ENCODE measurements around the gene PRSS48.

PRSS48 gene

DNA sequence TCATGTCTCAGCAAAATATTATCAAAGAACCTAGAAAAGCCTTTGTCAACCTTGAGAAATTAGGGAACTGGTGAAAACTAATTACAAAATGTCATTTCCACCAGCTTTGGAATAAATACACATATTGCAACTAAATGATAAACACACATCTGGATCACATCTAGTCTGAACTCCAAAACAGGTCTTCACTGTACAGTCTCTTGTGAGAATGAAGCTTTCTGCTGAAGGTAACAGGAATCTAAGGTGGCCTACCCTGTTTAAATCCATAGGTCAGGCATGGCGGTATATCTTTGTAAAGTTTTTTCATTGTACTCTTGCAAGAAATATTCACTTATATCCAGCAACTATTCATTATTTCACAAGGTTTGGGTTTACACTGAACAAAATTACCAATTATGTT lies 46.7 kb downstream of the PRSS48 start:
- 100% methylated on average over 1 of the region's 1 CpG for WGBS (ENCODE audit: insufficient coverage)
- Histone ChIP-seq H3K4me3 (ENCODE audit: control insufficient read depth in 1 of 7, extremely low read depth in 1 of 7, insufficient read depth in 4 of 7, low read depth in 2 of 7, low read length in 6 of 7) (no peak overlapping the region), H3K36me3 (ENCODE audit: control insufficient read depth in 4 of 4, insufficient read depth in 4 of 4, low read length in 3 of 4) (no peaks in the 10 kb centered on the region), H3K27me3 (replicated peaks in 2 of 5; ENCODE audit: control insufficient read depth in 4 of 5, insufficient read depth in 5 of 5, low read length in 4 of 5) (peaks cover 16 to 70% (median 23%) of the 10 kb centered on the region in 5 experiments), H3K9me3 (ENCODE audit: control extremely low read depth in 1 of 5, control insufficient read depth in 4 of 5, insufficient read depth in 2 of 5, low read depth in 1 of 5, low read length in 4 of 5) (no peaks in the 10 kb centered on the region), H3K27ac (ENCODE audit: insufficient read depth in 1 of 2, low read depth in 1 of 2, low read length in 2 of 2, poor library complexity in 1 of 2, severe bottlenecking in 2 of 2) (no peak overlapping the region), H3K4me1 (ENCODE audit: control extremely low read depth in 1 of 4, control insufficient read depth in 4 of 4, insufficient read depth in 4 of 4, low read length in 3 of 4) (peaks cover 0 to 13% (median 11%) of the 10 kb centered on the region in 4 experiments)
- no peak for DNase-seq
- CTCF ChIA-PET = no interaction called here
- POLR2A ChIA-PET = no interaction called here

DNA sequence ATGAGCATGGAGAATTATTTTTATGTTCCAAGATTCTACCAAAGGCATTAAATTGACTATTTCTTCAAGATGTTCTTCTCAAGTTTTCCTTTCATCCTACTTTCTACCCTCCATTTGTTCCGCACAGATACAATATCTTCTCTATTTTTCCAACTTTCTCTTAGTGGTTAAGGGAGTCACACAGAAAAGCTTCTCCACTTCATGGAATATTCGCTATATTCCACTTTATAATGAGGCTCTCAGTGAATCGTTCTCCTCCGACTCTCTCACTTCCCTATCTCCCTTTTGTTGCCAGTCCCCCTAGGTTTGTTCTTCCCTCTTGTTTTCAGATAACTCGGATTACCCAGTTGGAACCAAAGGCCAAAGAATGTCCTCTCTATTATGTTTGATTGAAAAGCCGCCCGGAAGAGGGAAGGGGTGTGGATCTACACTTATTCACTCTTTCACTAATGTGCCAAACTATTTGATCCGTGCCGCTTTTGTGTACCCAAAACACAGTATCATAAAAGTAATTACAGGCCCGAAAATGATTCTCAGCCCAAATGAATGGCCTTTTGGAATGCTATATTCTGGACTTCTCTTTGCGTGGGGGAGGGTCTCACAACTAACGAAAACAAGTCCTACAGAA lies 47.3 kb downstream of the PRSS48 start:
- H3K36me3 ChIP-seq (ENCODE audit: control insufficient read depth in 4 of 4, insufficient read depth in 4 of 4, low read length in 3 of 4) = no peaks in the 10 kb centered on the region
- no peak overlapping the region for H3K27ac ChIP-seq (ENCODE audit: insufficient read depth in 1 of 2, low read depth in 1 of 2, low read length in 2 of 2, poor library complexity in 1 of 2, severe bottlenecking in 2 of 2)
- ChIA-PET CTCF (no interaction called here), POLR2A (no interaction called here)
- H3K27me3 ChIP-seq (replicated peaks in 2 of 5; ENCODE audit: control insufficient read depth in 4 of 5, insufficient read depth in 5 of 5, low read length in 4 of 5) = peaks cover 16 to 70% (median 23%) of the 10 kb centered on the region in 5 experiments
- no peaks in the 10 kb centered on the region for H3K9me3 ChIP-seq (ENCODE audit: control extremely low read depth in 1 of 5, control insufficient read depth in 4 of 5, insufficient read depth in 2 of 5, low read depth in 1 of 5, low read length in 4 of 5)
- 79% methylated on average over 3 of the region's 12 CpGs for WGBS (ENCODE audit: insufficient coverage)
- no peak overlapping the region for H3K4me3 ChIP-seq (ENCODE audit: control insufficient read depth in 1 of 7, extremely low read depth in 1 of 7, insufficient read depth in 4 of 7, low read depth in 2 of 7, low read length in 6 of 7)
- H3K4me1 ChIP-seq (ENCODE audit: control extremely low read depth in 1 of 4, control insufficient read depth in 4 of 4, insufficient read depth in 4 of 4, low read length in 3 of 4) = peaks cover 0 to 13% (median 11%) of the 10 kb centered on the region in 4 experiments
- DNase-seq = no peak

DNA sequence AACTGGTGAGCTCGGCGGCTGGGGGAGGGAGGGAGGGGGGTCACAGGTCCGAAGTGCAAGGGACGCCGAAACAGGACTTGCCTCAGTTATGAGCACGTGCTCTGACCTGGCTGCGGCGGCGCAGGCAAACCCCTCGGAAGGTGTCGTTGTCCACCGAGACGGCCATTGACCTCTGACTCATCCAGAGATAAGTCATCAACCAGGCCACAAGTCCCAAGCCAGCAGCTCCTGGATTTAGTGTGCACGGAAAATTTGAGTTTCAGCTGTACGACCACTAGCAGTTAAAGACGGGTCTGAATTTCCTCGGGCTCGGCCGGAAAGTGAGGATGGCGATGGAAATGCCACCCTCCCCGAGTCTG lies 47.8 kb downstream of the PRSS48 start:
- Histone ChIP-seq H3K27ac (ENCODE audit: insufficient read depth in 1 of 2, low read depth in 1 of 2, low read length in 2 of 2, poor library complexity in 1 of 2, severe bottlenecking in 2 of 2) (no peak overlapping the region), H3K9me3 (ENCODE audit: control extremely low read depth in 1 of 5, control insufficient read depth in 4 of 5, insufficient read depth in 2 of 5, low read depth in 1 of 5, low read length in 4 of 5) (no peaks in the 10 kb centered on the region), H3K27me3 (replicated peaks in 2 of 5; ENCODE audit: control insufficient read depth in 4 of 5, insufficient read depth in 5 of 5, low read length in 4 of 5) (peaks cover 16 to 69% (median 23%) of the 10 kb centered on the region in 5 experiments), H3K4me3 (ENCODE audit: control insufficient read depth in 1 of 7, extremely low read depth in 1 of 7, insufficient read depth in 4 of 7, low read depth in 2 of 7, low read length in 6 of 7) (peak overlapping the region in 6 of 7 experiments; percentile 43 to 74 (median 66)), H3K4me1 (ENCODE audit: control extremely low read depth in 1 of 4, control insufficient read depth in 4 of 4, insufficient read depth in 4 of 4, low read length in 3 of 4) (peaks cover 0 to 13% (median 11%) of the 10 kb centered on the region in 4 experiments), H3K36me3 (ENCODE audit: control insufficient read depth in 4 of 4, insufficient read depth in 4 of 4, low read length in 3 of 4) (no peaks in the 10 kb centered on the region)
- 9% methylated on average over 19 of the region's 21 CpGs for WGBS (ENCODE audit: insufficient coverage)
- DNase-seq = peak in 2 of 3 donors; percentile 13 to 21
- ChIA-PET POLR2A (no interaction called here), CTCF (no interaction called here)

GRCh38 chr4:151325111-151325948 lies 48.4 kb downstream of the PRSS48 start, which contains the start of gene SH3D19:
SH3D19 (minus strand) TSS chr4:151325605; CDS start chr4:151325352, 253 bp downstream.
- DNase-seq = peak in 1 of 3 donors; percentile 21
- POLR2A ChIA-PET = no interaction called here
- no peaks in the 10 kb centered on the region for H3K36me3 ChIP-seq (ENCODE audit: control insufficient read depth in 4 of 4, insufficient read depth in 4 of 4, low read length in 3 of 4)
- CTCF ChIA-PET = no interaction called here
- peak within 1 kb of the TSS; percentile 12 to 74 (median 63) for H3K4me3 ChIP-seq (ENCODE audit: control insufficient read depth in 1 of 7, extremely low read depth in 1 of 7, insufficient read depth in 4 of 7, low read depth in 2 of 7, low read length in 6 of 7)
- no peak within 1 kb of the TSS for H3K27ac ChIP-seq (ENCODE audit: insufficient read depth in 1 of 2, low read depth in 1 of 2, low read length in 2 of 2, poor library complexity in 1 of 2, severe bottlenecking in 2 of 2)
- peaks cover 0 to 13% (median 11%) of the 10 kb centered on the region in 4 experiments for H3K4me1 ChIP-seq (ENCODE audit: control extremely low read depth in 1 of 4, control insufficient read depth in 4 of 4, insufficient read depth in 4 of 4, low read length in 3 of 4)
- WGBS (ENCODE audit: insufficient coverage) = under 1% methylated on average over 77 of the region's 88 CpGs
- H3K9me3 ChIP-seq (ENCODE audit: control extremely low read depth in 1 of 5, control insufficient read depth in 4 of 5, insufficient read depth in 2 of 5, low read depth in 1 of 5, low read length in 4 of 5) = no peaks in the 10 kb centered on the region
- H3K27me3 ChIP-seq (replicated peaks in 2 of 5; ENCODE audit: control insufficient read depth in 4 of 5, insufficient read depth in 5 of 5, low read length in 4 of 5) = peaks cover 16 to 68% (median 23%) of the 10 kb centered on the region in 5 experiments

DNA sequence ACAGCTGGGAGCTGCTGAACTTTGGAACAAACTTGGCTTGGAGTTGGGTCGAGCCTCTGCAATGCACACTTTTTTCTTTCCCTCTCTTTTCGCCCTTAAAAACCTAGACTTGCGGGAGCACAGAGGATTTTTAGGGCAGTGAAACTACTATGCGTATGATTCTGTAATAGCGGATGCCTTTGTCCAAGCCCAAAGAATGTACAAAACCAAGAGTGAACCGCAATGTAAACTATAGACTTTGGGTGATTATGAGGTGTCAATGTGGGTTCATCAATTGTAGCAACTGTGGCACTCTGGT lies 48.9 kb downstream of the PRSS48 start:
- DNase-seq = no peak
- Histone ChIP-seq H3K27me3 (replicated peaks in 2 of 5; ENCODE audit: control insufficient read depth in 4 of 5, insufficient read depth in 5 of 5, low read length in 4 of 5) (peaks cover 16 to 72% (median 23%) of the 10 kb centered on the region in 5 experiments), H3K27ac (ENCODE audit: insufficient read depth in 1 of 2, low read depth in 1 of 2, low read length in 2 of 2, poor library complexity in 1 of 2, severe bottlenecking in 2 of 2) (no peak overlapping the region), H3K9me3 (ENCODE audit: control extremely low read depth in 1 of 5, control insufficient read depth in 4 of 5, insufficient read depth in 2 of 5, low read depth in 1 of 5, low read length in 4 of 5) (peaks cover 0 to 3% (median 0%) of the 10 kb centered on the region in 5 experiments), H3K4me1 (ENCODE audit: control extremely low read depth in 1 of 4, control insufficient read depth in 4 of 4, insufficient read depth in 4 of 4, low read length in 3 of 4) (peaks cover 0 to 13% (median 11%) of the 10 kb centered on the region in 4 experiments), H3K4me3 (ENCODE audit: control insufficient read depth in 1 of 7, extremely low read depth in 1 of 7, insufficient read depth in 4 of 7, low read depth in 2 of 7, low read length in 6 of 7) (peak overlapping the region in 4 of 7 experiments; percentile 43 to 74 (median 66)), H3K36me3 (ENCODE audit: control insufficient read depth in 4 of 4, insufficient read depth in 4 of 4, low read length in 3 of 4) (no peaks in the 10 kb centered on the region)
- ChIA-PET POLR2A (no interaction called here), CTCF (no interaction called here)
- 83% methylated on average over 5 of the region's 6 CpGs for WGBS (ENCODE audit: insufficient coverage)

- Histone ChIP-seq H3K4me3 (ENCODE audit: control insufficient read depth in 1 of 7, extremely low read depth in 1 of 7, insufficient read depth in 4 of 7, low read depth in 2 of 7, low read length in 6 of 7) (no peak overlapping the region), H3K27ac (ENCODE audit: insufficient read depth in 1 of 2, low read depth in 1 of 2, low read length in 2 of 2, poor library complexity in 1 of 2, severe bottlenecking in 2 of 2) (no peak overlapping the region), H3K36me3 (ENCODE audit: control insufficient read depth in 4 of 4, insufficient read depth in 4 of 4, low read length in 3 of 4) (no peaks in the 10 kb centered on the region), H3K9me3 (ENCODE audit: control extremely low read depth in 1 of 5, control insufficient read depth in 4 of 5, insufficient read depth in 2 of 5, low read depth in 1 of 5, low read length in 4 of 5) (peaks cover 0 to 3% (median 0%) of the 10 kb centered on the region in 5 experiments), H3K27me3 (replicated peaks in 2 of 5; ENCODE audit: control insufficient read depth in 4 of 5, insufficient read depth in 5 of 5, low read length in 4 of 5) (peaks cover 9 to 41% (median 11%) of the 10 kb centered on the region in 5 experiments), H3K4me1 (ENCODE audit: control extremely low read depth in 1 of 4, control insufficient read depth in 4 of 4, insufficient read depth in 4 of 4, low read length in 3 of 4) (peaks cover 0 to 13% (median 11%) of the 10 kb centered on the region in 4 experiments)
- POLR2A ChIA-PET = no interaction called here
- CTCF ChIA-PET = no interaction called here
- no peak for DNase-seq
- no CpG with 5 or more reads among the region's 4 CpGs for WGBS (ENCODE audit: insufficient coverage)
Measured at GRCh38 chr4:151329217-151330007, 52.5 kb downstream of the PRSS48 start.

Data from common myeloid progenitor, CD34-positive (primary cell).